Measurements from ENCODE around the gene VPS72.

Gene VPS72

GRCh38 chr1:151184211-151184610 is 5.8 kb downstream of the VPS72 start:
- DNase-seq: no peak

GRCh38 chr1:151176514-151177045 is 13.4 kb downstream of the VPS72 start:
- DNase-seq: no peak

- DNase-seq: no peak
These were observed 14.1 kb downstream of the VPS72 start, which contains the start of gene TMOD4 for GRCh38 chr1:151175863-151176262. TSS of gene TMOD4 (minus strand) at chr1:151175981. CDS start at chr1:151174875, 1,106 bp downstream.

- no peak for DNase-seq
These were observed 14.8 kb downstream of the VPS72 start for GRCh38 chr1:151175041-151175741.

- DNase-seq: no peak
These were observed 18.8 kb downstream of the VPS72 start for GRCh38 chr1:151171190-151171589.

- DNase-seq: no peak
These were observed 22.9 kb downstream of the VPS72 start for GRCh38 chr1:151167116-151167515.

GRCh38 chr1:151166505-151166956 is 23.5 kb downstream of the VPS72 start:
- no peak for DNase-seq

- DNase-seq: peak; percentile 93
These were observed 24.1 kb downstream of the VPS72 start, which contains the start of the genes LYSMD1 and SCNM1 for GRCh38 chr1:151165738-151166504. TSS of gene LYSMD1 (minus strand) at chr1:151165902. CDS start at chr1:151165258, 644 bp downstream. TSS of gene SCNM1 (plus strand) at chr1:151166144. CDS start at chr1:151166153, 9 bp downstream.

GRCh38 chr1:151165281-151165737 is 24.7 kb downstream of the VPS72 start:
- DNase-seq: peak; percentile 69

- no peak for DNase-seq
These were observed 25.2 kb downstream of the VPS72 start for GRCh38 chr1:151164732-151165280.

GRCh38 chr1:151159373-151159772 is 30.6 kb downstream of the VPS72 start:
- DNase-seq: no peak

GRCh38 chr1:151158751-151159251 is 31.2 kb downstream of the VPS72 start:
- DNase-seq: no peak

- no peak for DNase-seq
These were observed 31.7 kb downstream of the VPS72 start for GRCh38 chr1:151158326-151158725.

- DNase-seq: no peak
These were observed 32.9 kb downstream of the VPS72 start for GRCh38 chr1:151157067-151157531.

- DNase-seq: no peak
These were observed 33.5 kb downstream of the VPS72 start, which contains the start of gene TNFAIP8L2 for GRCh38 chr1:151156515-151156819. TSS of gene TNFAIP8L2 (plus strand) at chr1:151156649. CDS start at chr1:151158698, 2,049 bp downstream.

GRCh38 chr1:151147665-151148064 is 42.3 kb downstream of the VPS72 start:
- DNase-seq: no peak

- no peak for DNase-seq
These were observed 42.9 kb downstream of the VPS72 start for GRCh38 chr1:151147132-151147503.

- peak; percentile 84 for DNase-seq
These were observed 43.4 kb downstream of the VPS72 start, which contains the start of gene SEMA6C for GRCh38 chr1:151146412-151147131. TSS of gene SEMA6C (minus strand) at chr1:151146631. CDS start at chr1:151142621, 4,010 bp downstream.

GRCh38 chr1:151146072-151146411 is 44.0 kb downstream of the VPS72 start:
- no peak for DNase-seq

- DNase-seq: no peak
These were observed 44.5 kb downstream of the VPS72 start for GRCh38 chr1:151145304-151146071.

Measured in NCI-H748 treated with DMSO at 0.1 percent for 48 hours (cell line).